Measurements from ENCODE around the gene AP1G1.
"Not testable (repeated sequence)": the region's sequence is repeated elsewhere in the genome, so short reads cannot be mapped to it uniquely, and the experiment has no call there.

Gene AP1G1

GRCh38 chr16:71693164-71693563, 115.5 kb downstream of the AP1G1 start:
- DNase-seq: no peak

GRCh38 chr16:71689901-71690300, 118.7 kb downstream of the AP1G1 start:
- DNase-seq: no peak

- no peak for DNase-seq
Observed at GRCh38 chr16:71687861-71688260, 120.8 kb downstream of the AP1G1 start.

GRCh38 chr16:71684280-71684679, 124.4 kb downstream of the AP1G1 start:
- not testable (repeated sequence) for DNase-seq

- no peak for DNase-seq
Observed at GRCh38 chr16:71681360-71681759, 127.3 kb downstream of the AP1G1 start.

Measured in activated CD8-positive, alpha-beta memory T cell treated with anti-CD3 and anti-CD28 coated beads, Interleukin-2, amount 50 U/mL, for 4 hours (primary cell).